Activated CD4-positive, alpha-beta T cell treated with anti-CD3 and anti-CD28 coated beads, Interleukin-2, Interleukin-4, amounts not matched to agents 100 ng/mL and 50 ng/mL, durations not matched to agents 16 hours and 8 hours (primary cell): ENCODE results near the gene GMDS.

Source experiments
- DNase-seq: peaks from one replicate; pipeline ENCODE4 v3.0.0-alpha.2; 2020; ENCODE audit warnings: low spot score

The GMDS gene

GRCh38 chr6:1624058-1624850 lies 621.2 kb downstream of the GMDS start:
- no peak for DNase-seq

GRCh38 chr6:1623769-1624057 lies 621.7 kb downstream of the GMDS start:
- no peak for DNase-seq

- DNase-seq, result no peak
Measured at GRCh38 chr6:1622851-1623768, 622.3 kb downstream of the GMDS start.

- no peak for DNase-seq
Measured at GRCh38 chr6:1622220-1622850, 623.1 kb downstream of the GMDS start.

- no peak for DNase-seq
Measured at GRCh38 chr6:1621070-1621701, 624.2 kb downstream of the GMDS start.

GRCh38 chr6:1620504-1621069 lies 624.8 kb downstream of the GMDS start:
- DNase-seq, result no peak

- no peak for DNase-seq
Measured at GRCh38 chr6:1619673-1620503, 625.5 kb downstream of the GMDS start.

GRCh38 chr6:1619098-1619672 lies 626.2 kb downstream of the GMDS start:
- no peak for DNase-seq

GRCh38 chr6:1618311-1619097 lies 626.9 kb downstream of the GMDS start:
- DNase-seq, result no peak

- DNase-seq, result no peak
Measured at GRCh38 chr6:1617466-1618310, 627.7 kb downstream of the GMDS start.

- no peak for DNase-seq
Measured at GRCh38 chr6:1616701-1617463, 628.5 kb downstream of the GMDS start.

GRCh38 chr6:1615853-1616420 lies 629.5 kb downstream of the GMDS start:
- no peak for DNase-seq

- no peak for DNase-seq
Measured at GRCh38 chr6:1615151-1615852, 630.1 kb downstream of the GMDS start.

- DNase-seq, result no peak
Measured at GRCh38 chr6:1614448-1615150, 630.8 kb downstream of the GMDS start.

- no peak for DNase-seq
Measured at GRCh38 chr6:1613688-1614447, 631.5 kb downstream of the GMDS start.

- no peak for DNase-seq
Measured at GRCh38 chr6:1613346-1613687, 632.1 kb downstream of the GMDS start.
